HEK293 (cell line): Measurements from ENCODE around the gene C2orf66.

Source experiments
- CTCF ChIP-seq: fragments of 450-650 bp; formaldehyde crosslinking; IDR thresholded peaks from 2 replicates; pipeline ENCODE4 v1.5.1; 2016; ENCODE audit warnings: missing biosample characterization, missing genetic modification characterization
- REST ChIP-seq: fragments of 450-650 bp; formaldehyde crosslinking; IDR thresholded peaks from 2 replicates; pipeline ENCODE4 v1.5.1; 2016; ENCODE audit warnings: missing biosample characterization, missing genetic modification characterization
- TCF7L2 ChIP-seq: IDR thresholded peaks from 2 replicates; pipeline ENCODE4 v1.6.1; 2011; ENCODE audit warnings: low read depth, mild to moderate bottlenecking, inconsistent platforms, low read length, moderate library complexity, borderline replicate concordance
- TSHZ1 ChIP-seq: fragments of 450-650 bp; formaldehyde crosslinking; IDR thresholded peaks from 2 replicates; pipeline ENCODE4 v1.5.1; 2016; ENCODE audit warnings: missing biosample characterization, missing genetic modification characterization, borderline replicate concordance
- ZNF138 ChIP-seq: fragments of 450-650 bp; formaldehyde crosslinking; IDR thresholded peaks from 2 replicates; pipeline ENCODE4 v1.5.1; 2016; ENCODE audit warnings: missing biosample characterization, missing genetic modification characterization, borderline replicate concordance
- ZNF146 ChIP-seq: fragments of 450-650 bp; formaldehyde crosslinking; IDR thresholded peaks from 2 replicates; pipeline ENCODE4 v1.5.1; 2016; ENCODE audit warnings: missing biosample characterization, missing genetic modification characterization
- ZNF24 ChIP-seq: fragments of 450-650 bp; formaldehyde crosslinking; IDR thresholded peaks from 2 replicates; pipeline ENCODE4 v1.5.1; 2016; ENCODE audit warnings: missing biosample characterization, missing genetic modification characterization
- TF ChIP-seq, protein P1 (sequence below): fragments of 450-650 bp; formaldehyde crosslinking; conservative IDR thresholded peaks from 2 replicates; pipeline ENCODE4 v1.5.1; 2016; ENCODE audit warnings: low read depth, missing biosample characterization, missing genetic modification characterization
- TF ChIP-seq, protein P2 (sequence below): fragments of 450-650 bp; formaldehyde crosslinking; IDR thresholded peaks from 2 replicates; pipeline ENCODE4 v1.5.1; 2016; ENCODE audit warnings: missing biosample characterization, missing genetic modification characterization

GRCh38 chr2:196827356-196827755 is 18.2 kb upstream of the C2orf66 start:
- TF ChIP-seq TSHZ1 (tag by site-specific recombination) = no peak
- TF ChIP-seq CTCF = no peak
- TF ChIP-seq ZNF24 (tag by site-specific recombination) = no peak
- TF ChIP-seq, protein P1, sequence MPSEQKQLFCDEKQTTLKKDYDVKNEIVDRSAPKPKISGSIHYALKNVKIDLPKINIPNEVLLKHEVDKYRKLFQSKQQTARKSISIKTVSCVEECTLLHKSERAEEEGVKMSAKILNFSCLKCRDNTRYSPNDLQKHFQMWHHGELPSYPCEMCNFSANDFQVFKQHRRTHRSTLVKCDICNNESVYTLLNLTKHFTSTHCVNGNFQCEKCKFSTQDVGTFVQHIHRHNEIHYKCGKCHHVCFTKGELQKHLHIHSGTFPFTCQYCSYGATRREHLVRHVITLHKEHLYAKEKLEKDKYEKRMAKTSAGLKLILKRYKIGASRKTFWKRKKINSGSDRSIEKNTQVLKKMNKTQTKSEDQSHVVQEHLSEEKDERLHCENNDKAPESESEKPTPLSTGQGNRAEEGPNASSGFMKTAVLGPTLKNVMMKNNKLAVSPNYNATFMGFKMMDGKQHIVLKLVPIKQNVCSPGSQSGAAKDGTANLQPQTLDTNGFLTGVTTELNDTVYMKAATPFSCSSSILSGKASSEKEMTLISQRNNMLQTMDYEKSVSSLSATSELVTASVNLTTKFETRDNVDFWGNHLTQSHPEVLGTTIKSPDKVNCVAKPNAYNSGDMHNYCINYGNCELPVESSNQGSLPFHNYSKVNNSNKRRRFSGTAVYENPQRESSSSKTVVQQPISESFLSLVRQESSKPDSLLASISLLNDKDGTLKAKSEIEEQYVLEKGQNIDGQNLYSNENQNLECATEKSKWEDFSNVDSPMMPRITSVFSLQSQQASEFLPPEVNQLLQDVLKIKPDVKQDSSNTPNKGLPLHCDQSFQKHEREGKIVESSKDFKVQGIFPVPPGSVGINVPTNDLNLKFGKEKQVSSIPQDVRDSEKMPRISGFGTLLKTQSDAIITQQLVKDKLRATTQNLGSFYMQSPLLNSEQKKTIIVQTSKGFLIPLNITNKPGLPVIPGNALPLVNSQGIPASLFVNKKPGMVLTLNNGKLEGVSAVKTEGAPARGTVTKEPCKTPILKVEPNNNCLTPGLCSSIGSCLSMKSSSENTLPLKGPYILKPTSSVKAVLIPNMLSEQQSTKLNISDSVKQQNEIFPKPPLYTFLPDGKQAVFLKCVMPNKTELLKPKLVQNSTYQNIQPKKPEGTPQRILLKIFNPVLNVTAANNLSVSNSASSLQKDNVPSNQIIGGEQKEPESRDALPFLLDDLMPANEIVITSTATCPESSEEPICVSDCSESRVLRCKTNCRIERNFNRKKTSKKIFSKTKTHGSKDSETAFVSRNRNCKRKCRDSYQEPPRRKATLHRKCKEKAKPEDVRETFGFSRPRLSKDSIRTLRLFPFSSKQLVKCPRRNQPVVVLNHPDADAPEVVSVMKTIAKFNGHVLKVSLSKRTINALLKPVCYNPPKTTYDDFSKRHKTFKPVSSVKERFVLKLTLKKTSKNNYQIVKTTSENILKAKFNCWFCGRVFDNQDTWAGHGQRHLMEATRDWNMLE (tag by site-specific recombination) = no peak
- no peak for TF ChIP-seq TCF7L2
- TF ChIP-seq ZNF138 (tag by site-specific recombination) = no peak
- no peak for TF ChIP-seq ZNF146 (tag by site-specific recombination)
- TF ChIP-seq, protein P2, sequence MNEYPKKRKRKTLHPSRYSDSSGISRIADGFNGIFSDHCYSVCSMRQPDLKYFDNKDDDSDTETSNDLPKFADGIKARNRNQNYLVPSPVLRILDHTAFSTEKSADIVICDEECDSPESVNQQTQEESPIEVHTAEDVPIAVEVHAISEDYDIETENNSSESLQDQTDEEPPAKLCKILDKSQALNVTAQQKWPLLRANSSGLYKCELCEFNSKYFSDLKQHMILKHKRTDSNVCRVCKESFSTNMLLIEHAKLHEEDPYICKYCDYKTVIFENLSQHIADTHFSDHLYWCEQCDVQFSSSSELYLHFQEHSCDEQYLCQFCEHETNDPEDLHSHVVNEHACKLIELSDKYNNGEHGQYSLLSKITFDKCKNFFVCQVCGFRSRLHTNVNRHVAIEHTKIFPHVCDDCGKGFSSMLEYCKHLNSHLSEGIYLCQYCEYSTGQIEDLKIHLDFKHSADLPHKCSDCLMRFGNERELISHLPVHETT (tag by site-specific recombination) = no peak
- TF ChIP-seq REST (tag by site-specific recombination) = no peak
